GM18520 (cell line): ENCODE results near the gene OAS2.
A peak's percentile ranks its signal among the peaks of the same experiment; 100 is the strongest.
"Not testable (repeated sequence)": the region's sequence is repeated elsewhere in the genome, so short reads cannot be mapped to it uniquely, and the experiment has no call there.

Source experiments
- ATAC-seq: cut with Tn5 transposase; IDR thresholded peaks from one replicate; pipeline ENCODE4 v1.9.1; 2021; ENCODE audit not compliant: unreplicated experiment

Gene OAS2

DNA sequence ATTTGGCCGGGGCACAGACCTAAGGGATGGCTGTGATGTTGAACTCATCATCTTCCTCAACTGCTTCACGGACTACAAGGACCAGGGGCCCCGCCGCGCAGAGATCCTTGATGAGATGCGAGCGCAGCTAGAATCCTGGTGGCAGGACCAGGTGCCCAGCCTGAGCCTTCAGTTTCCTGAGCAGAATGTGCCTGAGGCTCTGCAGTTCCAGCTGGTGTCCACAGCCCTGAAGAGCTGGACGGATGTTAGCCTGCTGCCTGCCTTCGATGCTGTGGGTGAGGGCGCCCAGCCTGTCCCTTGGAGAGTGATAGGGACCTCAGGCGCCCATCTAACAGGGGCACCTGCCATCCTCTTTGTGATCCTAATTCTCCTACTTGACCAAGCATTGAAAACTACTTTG, 27.6 kb upstream of the OAS2 start:
- no peak for ATAC-seq

DNA sequence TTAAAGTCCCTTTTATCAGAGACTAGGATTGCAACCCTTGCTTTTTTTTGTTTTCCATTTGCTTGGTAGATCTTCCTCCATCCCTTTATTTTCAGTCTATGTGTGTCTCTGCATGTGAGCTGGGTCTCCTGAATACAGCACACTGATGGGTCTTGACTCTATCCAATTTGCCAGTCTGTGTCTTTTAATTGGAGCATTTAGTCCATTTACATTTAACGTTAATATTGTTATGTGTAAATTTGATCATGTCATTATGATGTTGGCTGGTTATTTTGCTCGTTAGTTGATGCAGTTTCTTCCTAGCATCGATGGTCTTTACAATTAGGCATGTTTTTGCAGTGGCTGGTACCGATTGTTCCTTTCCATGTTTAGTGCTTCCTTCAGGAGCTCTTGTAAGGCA, 21.2 kb upstream of the OAS2 start:
- not testable (repeated sequence) for ATAC-seq

DNA sequence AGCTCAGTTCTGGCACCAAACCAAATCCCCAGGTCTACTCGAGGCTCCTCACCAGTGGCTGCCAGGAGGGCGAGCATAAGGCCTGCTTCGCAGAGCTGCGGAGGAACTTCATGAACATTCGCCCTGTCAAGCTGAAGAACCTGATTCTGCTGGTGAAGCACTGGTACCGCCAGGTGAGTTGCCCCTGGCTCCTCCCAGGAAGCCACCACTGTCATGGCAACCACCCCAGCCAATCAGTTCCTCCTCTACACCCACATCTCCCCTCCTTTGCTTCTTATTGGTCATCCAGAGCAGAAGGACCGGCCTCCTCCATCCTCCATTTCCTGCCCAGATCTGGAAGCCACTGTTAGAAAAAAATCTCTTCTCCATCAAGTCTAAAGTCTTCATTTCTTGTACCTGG, 17.2 kb upstream of the OAS2 start:
- no peak for ATAC-seq

DNA sequence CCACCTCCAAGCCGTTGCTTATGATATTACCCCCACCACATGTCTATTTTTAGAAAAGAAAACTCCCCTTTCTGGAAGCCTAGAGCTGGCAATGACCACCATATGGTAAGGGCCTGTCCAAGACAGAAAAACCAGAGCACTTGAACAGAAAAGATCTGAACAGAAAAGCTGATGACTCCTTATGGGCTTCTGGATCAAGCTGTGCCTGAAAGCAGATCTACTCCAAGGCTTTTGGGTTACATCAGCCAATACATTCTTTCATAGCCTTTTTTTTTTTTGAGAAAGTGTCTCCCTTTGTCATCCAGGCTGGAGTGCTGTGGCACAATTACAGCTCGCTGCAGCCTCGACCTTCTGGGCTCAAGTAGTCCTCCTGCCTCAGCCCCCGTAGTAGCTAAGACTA, 16.8 kb upstream of the OAS2 start:
- no peak for ATAC-seq

DNA sequence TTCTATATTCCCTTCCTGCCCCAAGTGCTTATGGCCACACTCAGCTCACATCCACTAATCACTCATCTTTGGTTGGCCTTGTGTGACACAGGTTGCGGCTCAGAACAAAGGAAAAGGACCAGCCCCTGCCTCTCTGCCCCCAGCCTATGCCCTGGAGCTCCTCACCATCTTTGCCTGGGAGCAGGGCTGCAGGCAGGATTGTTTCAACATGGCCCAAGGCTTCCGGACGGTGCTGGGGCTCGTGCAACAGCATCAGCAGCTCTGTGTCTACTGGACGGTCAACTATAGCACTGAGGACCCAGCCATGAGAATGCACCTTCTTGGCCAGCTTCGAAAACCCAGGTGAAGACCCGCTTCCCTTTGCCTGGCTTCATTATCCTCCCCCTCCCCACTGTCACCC, 15.8 kb upstream of the OAS2 start:
- ATAC-seq: no peak

DNA sequence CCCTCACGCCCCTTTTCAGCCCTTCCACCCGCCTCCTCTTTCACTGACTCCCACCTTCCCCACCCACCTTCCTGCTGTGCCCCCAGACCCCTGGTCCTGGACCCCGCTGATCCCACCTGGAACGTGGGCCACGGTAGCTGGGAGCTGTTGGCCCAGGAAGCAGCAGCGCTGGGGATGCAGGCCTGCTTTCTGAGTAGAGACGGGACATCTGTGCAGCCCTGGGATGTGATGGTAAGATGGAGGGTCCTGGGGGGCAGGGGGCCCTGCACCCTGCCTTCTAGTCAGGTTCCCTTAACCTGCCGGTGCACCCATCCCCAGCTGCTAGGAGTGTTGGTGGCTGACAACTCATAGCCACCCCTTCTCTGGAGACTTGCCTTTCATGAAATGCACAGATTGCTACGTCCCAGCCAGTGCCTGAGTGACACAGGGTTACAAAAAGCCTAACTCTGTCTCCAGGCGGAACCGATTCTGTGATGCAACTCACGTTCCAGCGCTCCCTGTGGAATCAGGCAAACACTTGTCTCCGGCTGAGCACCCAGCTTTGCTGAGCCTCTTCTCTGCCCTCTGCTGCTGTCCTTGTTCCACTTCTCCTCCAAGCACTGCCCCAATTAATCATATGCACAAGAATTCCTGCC, 15.0 kb upstream of the OAS2 start:
- ATAC-seq: no peak

DNA sequence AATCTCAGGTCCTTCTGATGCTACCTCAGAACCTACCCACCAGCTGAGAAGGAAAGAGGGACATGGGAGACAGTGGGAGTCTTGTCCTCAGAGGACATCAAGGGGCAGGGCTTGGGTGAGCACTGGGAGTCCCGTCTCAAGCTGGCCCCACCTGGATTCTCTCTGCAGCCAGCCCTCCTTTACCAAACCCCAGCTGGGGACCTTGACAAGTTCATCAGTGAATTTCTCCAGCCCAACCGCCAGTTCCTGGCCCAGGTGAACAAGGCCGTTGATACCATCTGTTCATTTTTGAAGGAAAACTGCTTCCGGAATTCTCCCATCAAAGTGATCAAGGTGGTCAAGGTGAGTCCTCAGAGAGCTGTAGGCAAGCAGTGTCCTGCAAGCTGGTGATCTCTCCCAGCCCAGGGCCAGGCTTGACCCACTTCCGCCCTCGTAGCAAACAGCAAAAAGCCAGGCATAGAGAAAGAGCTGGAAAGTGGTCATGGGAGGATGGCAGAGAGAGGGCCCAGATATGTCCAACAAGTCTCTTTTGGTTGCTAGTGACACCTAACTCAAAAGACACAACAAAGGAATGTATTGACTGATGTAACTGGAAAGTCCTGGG, 14.2 kb upstream of the OAS2 start:
- no peak for ATAC-seq

DNA sequence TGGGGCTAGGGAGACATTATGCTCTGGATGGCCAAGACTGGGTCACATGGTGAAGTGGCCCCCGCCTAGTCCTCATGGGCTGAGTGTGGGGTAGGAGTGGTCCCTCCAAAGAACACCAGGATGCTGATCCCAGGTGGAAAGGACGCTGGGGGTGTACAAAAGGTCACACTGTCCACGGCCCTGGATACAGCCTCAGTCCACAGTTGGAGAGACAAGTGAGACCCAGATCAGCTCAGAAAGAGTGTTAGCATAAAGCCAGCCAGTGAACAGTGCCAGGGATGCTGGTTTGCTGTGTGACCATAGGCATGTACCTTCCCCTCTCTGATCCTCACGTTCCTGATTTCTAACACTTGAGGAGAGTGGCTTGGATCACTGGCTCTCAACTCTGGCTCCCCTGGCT, 13.4 kb upstream of the OAS2 start:
- ATAC-seq: no peak

DNA sequence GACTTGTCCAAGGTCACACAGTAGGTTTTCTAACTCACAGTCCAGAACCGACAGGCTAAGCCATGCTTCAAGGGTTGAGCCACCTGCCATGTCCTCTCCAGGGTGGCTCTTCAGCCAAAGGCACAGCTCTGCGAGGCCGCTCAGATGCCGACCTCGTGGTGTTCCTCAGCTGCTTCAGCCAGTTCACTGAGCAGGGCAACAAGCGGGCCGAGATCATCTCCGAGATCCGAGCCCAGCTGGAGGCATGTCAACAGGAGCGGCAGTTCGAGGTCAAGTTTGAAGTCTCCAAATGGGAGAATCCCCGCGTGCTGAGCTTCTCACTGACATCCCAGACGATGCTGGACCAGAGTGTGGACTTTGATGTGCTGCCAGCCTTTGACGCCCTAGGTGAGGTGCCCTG, 12.7 kb upstream of the OAS2 start:
- no peak for ATAC-seq

DNA sequence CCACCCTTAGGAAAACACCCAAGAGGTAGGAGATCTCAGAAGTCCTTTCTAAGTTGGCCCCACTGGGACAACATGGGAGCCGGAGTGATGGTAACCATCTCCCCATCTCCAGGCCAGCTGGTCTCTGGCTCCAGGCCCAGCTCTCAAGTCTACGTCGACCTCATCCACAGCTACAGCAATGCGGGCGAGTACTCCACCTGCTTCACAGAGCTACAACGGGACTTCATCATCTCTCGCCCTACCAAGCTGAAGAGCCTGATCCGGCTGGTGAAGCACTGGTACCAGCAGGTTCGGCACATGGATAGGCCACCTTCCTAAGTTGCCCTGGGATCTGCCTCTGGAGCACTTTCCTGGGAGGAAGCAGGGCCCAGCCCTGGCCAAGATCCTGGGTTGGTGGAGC, 11.0 kb upstream of the OAS2 start:
- ATAC-seq: no peak

DNA sequence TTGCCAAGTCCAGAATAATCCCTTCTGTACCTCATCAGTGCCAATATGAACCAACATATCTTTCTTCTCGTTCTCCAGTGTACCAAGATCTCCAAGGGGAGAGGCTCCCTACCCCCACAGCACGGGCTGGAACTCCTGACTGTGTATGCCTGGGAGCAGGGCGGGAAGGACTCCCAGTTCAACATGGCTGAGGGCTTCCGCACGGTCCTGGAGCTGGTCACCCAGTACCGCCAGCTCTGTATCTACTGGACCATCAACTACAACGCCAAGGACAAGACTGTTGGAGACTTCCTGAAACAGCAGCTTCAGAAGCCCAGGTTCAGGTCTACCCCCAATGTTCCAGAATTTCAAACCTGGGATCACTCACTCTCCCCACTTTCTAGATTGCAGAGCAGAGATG, 10.5 kb upstream of the OAS2 start:
- ATAC-seq: no peak

DNA sequence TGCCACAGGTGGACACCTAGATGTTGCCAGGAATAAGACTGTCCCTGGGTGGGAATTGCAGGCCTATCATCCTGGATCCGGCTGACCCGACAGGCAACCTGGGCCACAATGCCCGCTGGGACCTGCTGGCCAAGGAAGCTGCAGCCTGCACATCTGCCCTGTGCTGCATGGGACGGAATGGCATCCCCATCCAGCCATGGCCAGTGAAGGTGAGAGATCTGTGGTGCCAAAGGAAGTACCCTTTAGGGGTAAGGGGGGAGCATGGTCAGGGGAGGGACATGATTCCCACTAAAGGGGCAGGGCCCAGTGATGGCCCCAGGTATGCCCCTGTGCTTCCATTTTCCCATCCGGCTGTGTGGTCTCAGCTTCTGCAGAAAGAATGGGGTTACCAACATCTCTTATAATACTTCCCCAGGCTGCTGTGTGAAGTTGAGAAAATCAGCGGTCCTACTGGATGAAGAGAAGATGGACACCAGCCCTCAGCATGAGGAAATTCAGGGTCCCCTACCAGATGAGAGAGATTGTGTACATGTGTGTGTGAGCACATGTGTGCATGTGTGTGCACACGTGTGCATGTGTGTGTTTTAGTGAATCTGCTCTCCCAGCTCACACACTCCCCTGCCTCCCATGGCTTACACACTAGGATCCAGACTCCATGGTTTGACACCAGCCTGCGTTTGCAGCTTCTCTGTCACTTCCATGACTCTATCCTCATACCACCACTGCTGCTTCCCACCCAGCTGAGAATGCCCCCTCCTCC, 8.6 kb upstream of the OAS2 start:
- no peak for ATAC-seq

DNA sequence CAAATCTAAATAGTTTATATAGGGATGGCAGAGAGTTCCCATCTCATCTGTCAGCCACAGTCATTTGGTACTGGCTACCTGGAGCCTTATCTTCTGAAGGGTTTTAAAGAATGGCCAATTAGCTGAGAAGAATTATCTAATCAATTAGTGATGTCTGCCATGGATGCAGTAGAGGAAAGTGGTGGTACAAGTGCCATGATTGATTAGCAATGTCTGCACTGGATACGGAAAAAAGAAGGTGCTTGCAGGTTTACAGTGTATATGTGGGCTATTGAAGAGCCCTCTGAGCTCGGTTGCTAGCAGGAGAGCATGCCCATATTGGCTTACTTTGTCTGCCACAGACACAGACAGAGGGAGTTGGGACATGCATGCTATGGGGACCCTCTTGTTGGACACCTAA, 7.9 kb upstream of the OAS2 start:
- ATAC-seq: no peak

DNA sequence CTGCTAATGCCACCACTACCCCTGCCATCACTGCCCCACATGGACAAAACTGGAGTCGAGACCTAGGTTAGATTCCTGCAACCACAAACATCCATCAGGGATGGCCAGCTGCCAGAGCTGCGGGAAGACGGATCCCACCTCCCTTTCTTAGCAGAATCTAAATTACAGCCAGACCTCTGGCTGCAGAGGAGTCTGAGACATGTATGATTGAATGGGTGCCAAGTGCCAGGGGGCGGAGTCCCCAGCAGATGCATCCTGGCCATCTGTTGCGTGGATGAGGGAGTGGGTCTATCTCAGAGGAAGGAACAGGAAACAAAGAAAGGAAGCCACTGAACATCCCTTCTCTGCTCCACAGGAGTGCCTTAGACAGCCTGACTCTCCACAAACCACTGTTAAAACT, 7.1 kb upstream of the OAS2 start:
- no peak for ATAC-seq

DNA sequence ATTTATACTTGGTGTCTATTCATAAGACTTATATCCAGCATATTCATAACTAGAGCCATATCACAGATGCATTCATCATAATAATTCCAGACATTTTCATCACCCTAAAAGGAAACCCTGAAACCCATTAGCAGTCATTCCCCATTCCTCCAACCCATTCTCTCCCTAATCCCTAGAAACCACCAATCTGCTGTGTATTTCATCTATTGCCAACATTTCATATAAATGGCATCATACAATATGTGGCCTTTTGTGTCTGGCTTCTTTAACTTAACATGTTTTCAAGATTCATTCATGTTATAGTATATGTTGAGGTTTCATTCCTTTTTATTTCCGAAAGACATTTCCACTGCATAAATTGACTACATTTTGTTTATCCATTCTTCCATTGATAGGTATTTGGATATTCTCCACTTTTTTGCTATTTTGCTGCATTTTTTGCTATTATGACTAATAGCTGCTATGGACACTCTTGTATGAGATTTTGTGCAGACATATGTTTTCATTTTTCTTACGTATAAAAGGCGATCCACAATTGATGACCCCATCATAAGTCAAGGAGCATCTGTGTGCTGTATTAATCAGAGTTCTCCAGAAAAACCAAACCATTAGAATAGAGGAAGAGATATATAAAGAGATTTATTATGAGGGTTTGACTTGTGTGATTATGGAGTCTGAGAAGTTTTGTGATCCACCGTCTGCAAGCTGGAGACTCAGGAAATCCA, 5.1 kb upstream of the OAS2 start:
- ATAC-seq: no peak

DNA sequence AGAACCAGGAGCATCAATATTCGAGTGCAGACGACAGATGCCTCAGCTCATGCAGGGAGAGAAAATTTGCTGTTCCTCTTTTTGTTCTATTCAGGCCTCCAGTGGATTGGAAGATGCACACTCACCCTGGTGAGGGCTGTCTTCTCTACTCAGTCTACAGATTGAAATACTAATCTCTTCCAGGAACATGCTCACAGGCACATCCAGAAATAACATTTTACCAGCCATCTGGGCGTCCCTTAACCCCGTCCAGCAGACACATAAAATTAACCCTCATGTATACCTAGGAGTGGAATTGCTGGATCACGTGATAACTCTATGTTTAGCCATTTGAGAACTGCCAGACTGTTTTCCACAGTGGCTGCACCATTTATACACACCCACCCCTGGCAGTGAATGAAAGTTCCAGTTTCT, 4.5 kb upstream of the OAS2 start:
- no peak for ATAC-seq

DNA sequence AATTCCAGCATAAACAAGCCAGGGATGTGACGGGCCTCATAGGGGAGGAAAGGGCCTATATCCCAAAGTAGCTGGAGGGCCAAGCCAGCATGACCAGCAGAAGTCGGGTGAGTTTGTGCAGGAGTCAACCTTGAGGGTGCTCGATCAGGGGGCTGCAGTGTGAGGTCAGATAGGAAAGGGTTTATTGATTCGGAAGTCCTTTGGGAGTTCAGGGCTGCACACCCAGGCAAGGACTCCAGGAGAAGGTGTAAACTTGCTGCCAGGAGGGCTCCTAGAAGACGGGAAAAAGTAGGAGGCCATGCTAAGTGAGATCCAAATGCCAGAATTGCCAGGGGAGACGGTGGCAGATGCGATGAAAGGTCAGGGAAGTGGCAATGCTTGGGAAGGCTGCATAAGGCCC, 3.4 kb upstream of the OAS2 start:
- no peak for ATAC-seq

DNA sequence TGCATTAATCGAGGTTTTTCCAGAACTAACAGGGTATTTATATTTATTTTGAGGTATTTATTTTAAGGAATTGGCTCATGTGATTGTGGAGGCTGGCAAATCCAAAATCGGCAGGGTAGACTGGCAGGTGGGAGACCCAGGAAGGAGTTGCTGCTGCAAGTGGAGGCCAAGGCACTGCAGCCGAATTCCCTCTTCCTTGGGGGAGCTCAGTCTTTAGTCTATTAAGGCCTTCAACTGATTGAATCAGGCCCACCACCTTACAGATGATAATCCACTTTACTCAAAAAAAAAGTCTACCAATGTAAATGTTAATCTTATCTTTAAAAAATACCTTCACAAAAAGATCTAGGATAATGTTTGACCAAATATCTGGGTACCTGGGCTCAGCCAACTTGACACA, 1.2 kb upstream of the OAS2 start:
- no peak for ATAC-seq

DNA sequence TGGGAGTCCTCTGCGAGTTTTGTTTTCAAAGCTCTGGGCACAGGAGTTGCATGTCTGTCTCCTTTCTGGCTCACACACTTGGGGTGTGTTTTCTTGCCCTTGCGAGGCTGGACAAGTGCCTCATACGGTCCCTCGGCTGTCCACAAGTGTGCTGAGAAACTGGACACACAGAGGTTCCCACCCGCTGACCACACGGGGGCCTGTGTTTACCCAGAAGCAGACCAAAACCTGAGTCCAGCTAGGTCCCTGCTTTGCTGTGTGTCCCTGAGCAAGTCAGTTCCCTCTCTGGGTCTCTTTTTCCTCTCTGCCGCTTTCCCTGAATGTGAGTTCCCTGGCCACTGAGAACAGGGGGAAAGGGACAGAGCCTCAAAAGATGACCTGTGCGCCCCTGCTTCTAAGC, 678 bp upstream of the OAS2 start:
- ATAC-seq: no peak

DNA sequence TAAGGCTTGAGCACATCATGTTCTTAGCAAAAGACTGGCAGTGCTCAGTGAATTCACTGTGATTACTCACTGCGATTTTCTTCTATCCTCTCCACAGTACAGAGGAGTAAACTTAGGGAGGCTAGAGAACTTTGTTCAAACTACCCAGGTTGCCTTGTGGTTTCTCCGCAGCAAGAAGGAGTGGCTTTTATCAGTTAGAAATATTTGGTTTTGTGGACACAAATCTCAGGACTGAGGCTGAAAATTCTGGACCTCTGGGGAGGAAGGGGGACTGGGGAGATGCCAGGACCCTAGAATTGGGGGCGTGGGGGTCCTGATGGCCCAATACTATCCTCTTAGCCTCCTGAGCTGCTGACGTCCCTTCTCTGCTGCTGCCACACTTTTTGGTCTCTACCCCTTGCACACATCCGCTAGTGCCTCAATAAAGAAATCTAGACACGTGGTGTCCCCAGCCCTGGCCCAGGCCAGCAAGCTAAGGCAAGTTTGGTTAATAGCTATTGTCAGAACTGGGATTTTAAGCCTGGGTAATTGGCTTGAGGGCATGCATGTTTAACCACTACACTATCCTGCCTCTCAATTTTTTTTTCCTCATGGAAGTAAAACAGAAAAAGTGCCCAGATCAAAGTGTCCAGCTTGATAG, 842 bp downstream of the OAS2 start:
- ATAC-seq: peak; percentile 28

DNA sequence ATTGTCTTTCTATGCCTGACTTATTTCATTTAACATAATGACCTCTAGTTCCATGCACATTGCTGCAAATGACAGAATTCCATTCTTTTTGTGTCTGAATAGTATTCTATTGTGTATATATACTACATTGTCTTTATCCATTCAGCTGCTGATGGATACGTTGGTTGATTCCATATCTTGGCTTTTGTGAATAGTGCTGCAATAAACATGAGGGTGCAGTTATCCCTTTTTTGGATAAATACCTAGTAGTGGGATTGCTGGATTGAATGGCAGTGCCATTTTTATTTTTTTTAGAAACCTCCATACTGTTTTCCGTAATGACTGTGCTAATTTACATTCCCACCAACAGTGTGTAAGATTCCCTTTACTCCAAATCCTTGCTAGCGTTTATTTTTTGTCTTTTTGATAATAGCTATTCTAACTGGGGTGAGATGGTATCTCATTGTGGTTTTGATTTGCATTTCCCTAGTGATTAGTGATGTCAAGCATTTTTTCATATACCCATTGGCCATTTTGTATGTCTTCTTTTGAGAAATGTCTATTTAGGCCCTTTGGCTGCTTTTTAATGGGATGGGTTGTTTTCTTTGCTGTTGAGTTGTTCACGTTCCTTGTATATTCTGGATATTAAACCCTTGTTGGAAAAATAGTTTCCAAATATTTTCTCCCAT, 2.3 kb downstream of the OAS2 start:
- ATAC-seq: no peak
